A673 (cell line): ENCODE results near the gene KLK4. TPM values are rescaled to one million over a fixed set of nuclear protein-coding genes. Genes with fewer than 3 reads are reported as not detected.

ENCODE experiments used
- BruUV-seq: library from RNA; stranded (reverse); fragments of 400-500 nt; replicated peaks from 2 replicates; lab custom pipeline; 2021; lab: Mats Ljungman, UMichigan
- CTCF ChIA-PET: fragments of 300-600 bp; sonication (Branson Sonifier 250); formaldehyde crosslinking; loops from one replicate; lab custom pipeline; 2022; ENCODE audit warnings: antibody characterized with exemption; lab: Charles Lee
- POLR2A ChIA-PET: fragments of 300-600 bp; sonication (Branson Sonifier 250); formaldehyde crosslinking; loops from one replicate; lab custom pipeline; 2022; ENCODE audit warnings: antibody characterized with exemption; ENCODE audit not compliant: low non-redundant PET; lab: Charles Lee
- DNase-seq: peaks from one replicate; pipeline ENCODE4 v3.0.0-alpha.2; 2015; ENCODE audit warnings: low spot score
- H3K27ac ChIP-seq: fragments of 200-600 bp; sonication (generic); 2 replicates; pipeline ENCODE4 v1.5.1; 2016; ENCODE audit warnings: mixed run types, low read depth, mild to moderate bottlenecking, mixed read lengths, antibody characterized with exemption, low read length; ENCODE audit not compliant: poor library complexity, severe bottlenecking
- H3K27me3 ChIP-seq: fragments of 200-600 bp; sonication (generic); replicated peaks from 2 replicates; pipeline ENCODE4 v1.6.1; 2017; ENCODE audit warnings: mixed run types, low read depth, mild to moderate bottlenecking, mixed read lengths, antibody characterized with exemption, low read length; ENCODE audit not compliant: insufficient read depth, poor library complexity
- H3K36me3 ChIP-seq: fragments of 200-600 bp; sonication (generic); 2 replicates; pipeline ENCODE4 v1.6.1; 2016; ENCODE audit warnings: mixed run types, mild to moderate bottlenecking, mixed read lengths, antibody characterized with exemption, low read length; ENCODE audit not compliant: insufficient read depth, poor library complexity, severe bottlenecking
- H3K4me1 ChIP-seq: fragments of 200-600 bp; sonication (generic); 2 replicates; pipeline ENCODE4 v1.6.1; 2017; ENCODE audit warnings: mixed run types, mild to moderate bottlenecking, mixed read lengths, antibody characterized with exemption, low read length; ENCODE audit not compliant: insufficient read depth, poor library complexity, severe bottlenecking
- H3K4me3 ChIP-seq: fragments of 200-600 bp; sonication (generic); 2 replicates; pipeline ENCODE4 v1.5.1; 2016; ENCODE audit warnings: low read depth, mixed run types, mild to moderate bottlenecking, mixed read lengths, low read length; ENCODE audit not compliant: poor library complexity, severe bottlenecking
- H3K9me3 ChIP-seq: fragments of 200-600 bp; sonication (generic); 2 replicates; pipeline ENCODE4 v1.6.1; 2016; ENCODE audit warnings: mixed run types, low read depth, mild to moderate bottlenecking, mixed read lengths, antibody characterized with exemption, low read length; ENCODE audit not compliant: poor library complexity, severe bottlenecking
- CTCF ChIP-seq: fragments of 300-800, 200-600 bp; sonication (generic); conservative IDR thresholded peaks from 2 replicates; pipeline ENCODE4 v1.5.1; 2017; ENCODE audit warnings: low read depth, mild to moderate bottlenecking, antibody characterized with exemption, low read length, moderate library complexity, mixed read lengths
- EZH2 ChIP-seq: fragments of 200-600 bp; sonication (generic); IDR thresholded peaks from 2 replicates; pipeline ENCODE4 v1.6.1; 2017; ENCODE audit warnings: borderline replicate concordance, low read depth, mild to moderate bottlenecking, mixed read lengths, antibody characterized with exemption, low read length; ENCODE audit not compliant: poor library complexity, severe bottlenecking
- intact Hi-C: fragments of 100-400 bp; cut with micrococcal nuclease; formaldehyde crosslinking; loops from one replicate; pipeline ENCODE4 v1.10.0; 2022; ENCODE audit not compliant: unreplicated experiment
- total RNA-seq: library from RNA; stranded (reverse); gene quantifications from 2 replicates; pipeline ENCODE4 v1.2.3, GENCODE V29; 2021

The KLK4 gene
- total RNA-seq, 1 experiment from 2014 or later: not detected

DNA sequence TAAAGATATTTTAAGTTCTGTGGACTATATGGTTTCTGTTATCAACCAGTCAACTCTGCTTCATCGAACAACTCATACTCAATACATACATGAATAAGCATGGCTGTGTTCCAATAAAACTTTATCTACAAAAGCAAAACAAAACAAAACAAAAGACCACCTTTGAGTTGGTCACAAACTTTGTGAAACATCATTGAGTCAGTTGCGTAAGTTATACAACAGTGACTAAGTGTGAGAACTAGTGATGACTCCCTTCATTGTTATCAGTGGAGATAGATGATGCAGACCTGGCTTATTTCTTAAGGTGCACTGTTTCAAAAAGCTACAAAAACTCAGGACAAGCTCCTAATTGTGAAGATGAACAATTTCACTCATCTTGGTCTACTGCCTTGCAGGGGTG is 14.5 kb upstream of the KLK4 start:
- TF ChIP-seq EZH2 (no peak), CTCF (no peak)
- CTCF ChIA-PET: no interaction called here

GRCh38 chr19:50924586-50924985 is 13.4 kb upstream of the KLK4 start:
- POLR2A ChIA-PET: no interaction called here
- no peak for TF ChIP-seq CTCF
- TF ChIP-seq EZH2: no peak

More for the DNA sequence above, 14.5 kb upstream of the KLK4 start:
- intact Hi-C loops: loop anchor here (10.0 kb wide), 2 partner anchors 169 to 571 kb away; no protein-coding TSS in a partner anchor
- Histone ChIP-seq H3K27me3 (no peaks in the 10 kb centered on the region), H3K9me3 (no peaks in the 10 kb centered on the region), H3K27ac (no peak overlapping the region), H3K4me3 (no peak overlapping the region), H3K36me3 (no peaks in the 10 kb centered on the region), H3K4me1 (peaks cover 11% of the 10 kb centered on the region)
- POLR2A ChIA-PET: no interaction called here
- no peak for DNase-seq
- no TSS peak for BruUV-seq

DNA sequence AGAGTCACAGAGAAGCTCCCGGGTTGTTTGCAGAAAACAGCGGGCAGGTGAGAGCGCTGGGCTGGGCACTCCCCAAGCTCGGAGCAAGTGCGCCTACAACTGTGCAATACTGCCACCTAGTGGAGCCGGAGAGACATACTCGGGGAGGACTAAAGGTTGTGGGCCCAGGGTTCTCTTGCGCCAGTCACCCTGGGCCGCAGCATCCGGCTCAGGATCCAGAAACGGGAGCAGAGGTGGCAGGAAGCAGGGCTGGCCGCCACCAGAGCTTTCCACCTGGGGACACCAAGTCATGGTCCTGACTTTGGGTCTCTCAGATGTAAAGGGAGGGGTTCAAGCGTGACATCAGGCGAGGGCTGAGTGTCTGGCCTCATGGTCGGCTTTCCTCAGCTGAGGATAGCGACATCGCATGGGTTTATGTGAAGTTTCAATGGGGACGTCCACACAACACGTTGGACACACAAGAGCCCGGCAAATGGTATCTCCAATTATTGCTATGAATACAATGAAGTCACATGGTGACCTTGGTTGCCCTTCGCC is 11.2 kb upstream of the KLK4 start:
- ChIA-PET CTCF (interaction anchor here (0.6 to 2.2 kb wide), 10 partner anchors 12 to 565 kb away, joined by 3 to 15 read pairs (median 4); no protein-coding TSS in a partner anchor), POLR2A (interaction anchor here (1.0 kb wide), 1 partner anchor 197 kb away, joined by 26 read pairs; no protein-coding TSS in a partner anchor)
- H3K4me1 ChIP-seq: peaks cover 11% of the 10 kb centered on the region
- H3K9me3 ChIP-seq: no peaks in the 10 kb centered on the region
- no peak overlapping the region for H3K4me3 ChIP-seq
- DNase-seq: peak; percentile 88
- H3K36me3 ChIP-seq: no peaks in the 10 kb centered on the region
- TF ChIP-seq EZH2 (no peak), CTCF (peak; percentile 92)
- H3K27ac ChIP-seq: no peak overlapping the region
- peaks cover 12% of the 10 kb centered on the region for H3K27me3 ChIP-seq
- no TSS peak for BruUV-seq
- intact Hi-C loops: loop anchor here (1.0 to 10.0 kb wide), 5 partner anchors 130 to 568 kb away; partner anchors contain the start of gene ACP4

More at GRCh38 chr19:50924586-50924985, 13.4 kb upstream of the KLK4 start:
- intact Hi-C loops: loop anchor here (5.0 to 10.0 kb wide), 4 partner anchors 132 to 570 kb away; partner anchors contain the start of gene ACP4
- no peak for DNase-seq
- BruUV-seq: no TSS peak
- Histone ChIP-seq H3K9me3 (no peaks in the 10 kb centered on the region), H3K27me3 (no peaks in the 10 kb centered on the region), H3K27ac (no peak overlapping the region), H3K36me3 (no peaks in the 10 kb centered on the region), H3K4me3 (no peak overlapping the region), H3K4me1 (peaks cover 11% of the 10 kb centered on the region)
- CTCF ChIA-PET: interaction anchor here (0.7 kb wide), 1 partner anchor 78 kb away, joined by 5 read pairs; no protein-coding TSS in a partner anchor
